K562 (cell line): ENCODE results near the gene LAMA5. TPM values are rescaled to one million over a fixed set of nuclear protein-coding genes. Genes with fewer than 3 reads are reported as not detected.

Experiments used
- microRNA-seq: library from miRNA; unstranded; fragments of <30 nt; microRNA quantifications from one replicate; pipeline ENCODE4, GENCODE V29; 2018; ENCODE audit warnings: borderline microRNAs expressed
- polyA plus RNA-seq, 8 experiments: library from polyadenylated mRNA; depleted of rRNA in 4 of 8; stranded (reverse) in 5 of 8; unstranded in 3 of 8; fragments of >200 nt; fragmentation: Nextera tagmentation in 2 of 8; fragmentation: Illumina TruSeq in 1 of 8; extraction: Ambion mirVana in 2 of 8; extraction: Trizol in 1 of 8; gene quantifications; 2 replicates each; pipeline versions ENCODE4 v1.2.1 to v1.2.3, GENCODE V29; 2011 to 2014; ENCODE audit warnings: inconsistent platforms in 1 of 8, missing spikeins in 1 of 8
- total RNA-seq, 7 experiments: library from RNA; depleted of rRNA in 6 of 7; stranded (reverse); fragments of >200 nt in 6 of 7; fragmentation: Illumina TruSeq in 2 of 7; extraction: Trizol in 2 of 7; gene quantifications; 2 replicates each; pipeline versions ENCODE4 v1.2.1 to v1.2.3, GENCODE V29; 2011 to 2021; ENCODE audit warnings: low replicate concordance in 1 of 7

LAMA5 gene
- total and polyA plus RNA-seq, 9 of the 15 experiments (the other 6 are each of a cell fraction or from before 2014, with no cell fraction given), result 0.31 to 101 (median 7.8) TPM

Small RNA genes within 50 kb of the gene (microRNA-seq; reads per million reads assigned to microRNA genes)
- gene MIR4758, result 0.36 reads per million

Other genes starting within 250 kb of the LAMA5 start
Only the 7 nearest of the 11 such genes appear.
- not detected in 2 replicates for gene HRH3, start 147.0 kb downstream of the LAMA5 start, total RNA-seq (2014; rRNA removed)
- gene HRH3, start 147.0 kb downstream of the LAMA5 start, total RNA-seq (2014; rRNA removed; fragmentation: Illumina TruSeq; extraction: Trizol), result not detected in 2 replicates
- gene HRH3, start 147.0 kb downstream of the LAMA5 start, total RNA-seq (2015; rRNA removed; fragmentation: Illumina TruSeq; extraction: Trizol), result not detected in 2 replicates
- gene HRH3, start 147.0 kb downstream of the LAMA5 start, total RNA-seq (2021), result not detected in 2 replicates
- not detected in 2 replicates for gene HRH3, start 147.0 kb downstream of the LAMA5 start, polyA plus RNA-seq (2011; rRNA removed)
- gene HRH3, start 147.0 kb downstream of the LAMA5 start, polyA plus RNA-seq (2014; fragmentation: Illumina TruSeq; extraction: Trizol), result not detected in 2 replicates
- gene HRH3, start 147.0 kb downstream of the LAMA5 start, polyA plus RNA-seq (2014; fragmentation: Nextera tagmentation; extraction: Ambion mirVana), result not detected
- gene HRH3, start 147.0 kb downstream of the LAMA5 start, polyA plus RNA-seq (2014; rRNA removed), result not detected in 2 replicates
- 14.4 and 18.2 TPM in 2 replicates for gene OSBPL2, start 128.8 kb downstream of the LAMA5 start, total RNA-seq (2014; rRNA removed)
- gene OSBPL2, start 128.8 kb downstream of the LAMA5 start, total RNA-seq (2014; rRNA removed; fragmentation: Illumina TruSeq; extraction: Trizol), result 14.0 and 16.1 TPM in 2 replicates
- 13.0 and 14.1 TPM in 2 replicates for gene OSBPL2, start 128.8 kb downstream of the LAMA5 start, total RNA-seq (2015; rRNA removed; fragmentation: Illumina TruSeq; extraction: Trizol)
- 23.0 and 25.6 TPM in 2 replicates for gene OSBPL2, start 128.8 kb downstream of the LAMA5 start, total RNA-seq (2021)
- 11.2 and 18.0 TPM in 2 replicates for gene OSBPL2, start 128.8 kb downstream of the LAMA5 start, polyA plus RNA-seq (2011; rRNA removed)
- gene OSBPL2, start 128.8 kb downstream of the LAMA5 start, polyA plus RNA-seq (2014; fragmentation: Illumina TruSeq; extraction: Trizol), result 19.9 and 21.1 TPM in 2 replicates
- gene OSBPL2, start 128.8 kb downstream of the LAMA5 start, polyA plus RNA-seq (2014; fragmentation: Nextera tagmentation; extraction: Ambion mirVana), result 1 to 10 TPM; 2.5 to 3.5 TPM
- 15.2 and 16.9 TPM in 2 replicates for gene OSBPL2, start 128.8 kb downstream of the LAMA5 start, polyA plus RNA-seq (2014; rRNA removed)
- 223 and 261 TPM in 2 replicates for gene ADRM1, start 64.3 kb downstream of the LAMA5 start, total RNA-seq (2014; rRNA removed)
- 22.5 and 32.1 TPM in 2 replicates for gene ADRM1, start 64.3 kb downstream of the LAMA5 start, total RNA-seq (2014; rRNA removed; fragmentation: Illumina TruSeq; extraction: Trizol)
- gene ADRM1, start 64.3 kb downstream of the LAMA5 start, total RNA-seq (2015; rRNA removed; fragmentation: Illumina TruSeq; extraction: Trizol), result 125 and 136 TPM in 2 replicates
- 159 and 160 TPM in 2 replicates for gene ADRM1, start 64.3 kb downstream of the LAMA5 start, total RNA-seq (2021)
- gene ADRM1, start 64.3 kb downstream of the LAMA5 start, polyA plus RNA-seq (2011; rRNA removed), result 57.6 and 67.4 TPM in 2 replicates
- gene ADRM1, start 64.3 kb downstream of the LAMA5 start, polyA plus RNA-seq (2014; fragmentation: Illumina TruSeq; extraction: Trizol), result 49.3 and 107 TPM in 2 replicates
- 10 to 100 TPM in 1 of 2 experiments, 1 to 10 TPM in 1; 5.0 to 21.6 TPM for gene ADRM1, start 64.3 kb downstream of the LAMA5 start, polyA plus RNA-seq (2014; fragmentation: Nextera tagmentation; extraction: Ambion mirVana)
- gene ADRM1, start 64.3 kb downstream of the LAMA5 start, polyA plus RNA-seq (2014; rRNA removed), result 192 and 201 TPM in 2 replicates
- gene RPS21, start 19.8 kb upstream of the LAMA5 start, total RNA-seq (2014; rRNA removed), result 1,801 and 2,504 TPM in 2 replicates
- gene RPS21, start 19.8 kb upstream of the LAMA5 start, total RNA-seq (2014; rRNA removed; fragmentation: Illumina TruSeq; extraction: Trizol), result 1,196 and 1,380 TPM in 2 replicates
- 1,567 and 1,716 TPM in 2 replicates for gene RPS21, start 19.8 kb upstream of the LAMA5 start, total RNA-seq (2015; rRNA removed; fragmentation: Illumina TruSeq; extraction: Trizol)
- gene RPS21, start 19.8 kb upstream of the LAMA5 start, total RNA-seq (2021), result 3,091 and 3,491 TPM in 2 replicates
- gene RPS21, start 19.8 kb upstream of the LAMA5 start, polyA plus RNA-seq (2011; rRNA removed), result 5,647 and 7,256 TPM in 2 replicates
- gene RPS21, start 19.8 kb upstream of the LAMA5 start, polyA plus RNA-seq (2014; fragmentation: Illumina TruSeq; extraction: Trizol), result 1,908 and 2,386 TPM in 2 replicates
- gene RPS21, start 19.8 kb upstream of the LAMA5 start, polyA plus RNA-seq (2014; fragmentation: Nextera tagmentation; extraction: Ambion mirVana), result 1,000 to 10,000 TPM; 3,588 to 3,968 TPM
- gene RPS21, start 19.8 kb upstream of the LAMA5 start, polyA plus RNA-seq (2014; rRNA removed), result 3,958 and 4,439 TPM in 2 replicates
- gene CABLES2, start 40.0 kb upstream of the LAMA5 start, total RNA-seq (2014; rRNA removed), result 1.2 and 2.0 TPM in 2 replicates
- gene CABLES2, start 40.0 kb upstream of the LAMA5 start, total RNA-seq (2014; rRNA removed; fragmentation: Illumina TruSeq; extraction: Trizol), result 0.93 and 1.3 TPM in 2 replicates
- 1.4 and 1.6 TPM in 2 replicates for gene CABLES2, start 40.0 kb upstream of the LAMA5 start, total RNA-seq (2015; rRNA removed; fragmentation: Illumina TruSeq; extraction: Trizol)
- 3.7 and 4.2 TPM in 2 replicates for gene CABLES2, start 40.0 kb upstream of the LAMA5 start, total RNA-seq (2021)
- gene CABLES2, start 40.0 kb upstream of the LAMA5 start, polyA plus RNA-seq (2011; rRNA removed), result 2.2 and 2.5 TPM in 2 replicates
- gene CABLES2, start 40.0 kb upstream of the LAMA5 start, polyA plus RNA-seq (2014; fragmentation: Illumina TruSeq; extraction: Trizol), result 2.7 and 3.2 TPM in 2 replicates
- gene CABLES2, start 40.0 kb upstream of the LAMA5 start, polyA plus RNA-seq (2014; fragmentation: Nextera tagmentation; extraction: Ambion mirVana), result under 1 TPM; 0.46 to 0.72 TPM
- 2.1 and 2.2 TPM in 2 replicates for gene CABLES2, start 40.0 kb upstream of the LAMA5 start, polyA plus RNA-seq (2014; rRNA removed)
- not detected in 2 replicates for gene RBBP8NL, start 60.2 kb upstream of the LAMA5 start, total RNA-seq (2014; rRNA removed)
- gene RBBP8NL, start 60.2 kb upstream of the LAMA5 start, total RNA-seq (2014; rRNA removed; fragmentation: Illumina TruSeq; extraction: Trizol), result not detected in 2 replicates
- not detected in 2 replicates for gene RBBP8NL, start 60.2 kb upstream of the LAMA5 start, total RNA-seq (2015; rRNA removed; fragmentation: Illumina TruSeq; extraction: Trizol)
- gene RBBP8NL, start 60.2 kb upstream of the LAMA5 start, total RNA-seq (2021), result not detected in 2 replicates
- gene RBBP8NL, start 60.2 kb upstream of the LAMA5 start, polyA plus RNA-seq (2011; rRNA removed), result not detected in 2 replicates
- not detected in 2 replicates for gene RBBP8NL, start 60.2 kb upstream of the LAMA5 start, polyA plus RNA-seq (2014; fragmentation: Illumina TruSeq; extraction: Trizol)
- gene RBBP8NL, start 60.2 kb upstream of the LAMA5 start, polyA plus RNA-seq (2014; fragmentation: Nextera tagmentation; extraction: Ambion mirVana), result not detected
- not detected in 2 replicates for gene RBBP8NL, start 60.2 kb upstream of the LAMA5 start, polyA plus RNA-seq (2014; rRNA removed)
- 0.18 and 0.45 TPM in 2 replicates for gene GATA5, start 108.7 kb upstream of the LAMA5 start, total RNA-seq (2014; rRNA removed)
- gene GATA5, start 108.7 kb upstream of the LAMA5 start, total RNA-seq (2014; rRNA removed; fragmentation: Illumina TruSeq; extraction: Trizol), result 0.06 TPM in 1 of 2 replicates, not detected in the other
- gene GATA5, start 108.7 kb upstream of the LAMA5 start, total RNA-seq (2015; rRNA removed; fragmentation: Illumina TruSeq; extraction: Trizol), result 0.08 and 0.22 TPM in 2 replicates
- 0.49 TPM in 2 replicates for gene GATA5, start 108.7 kb upstream of the LAMA5 start, total RNA-seq (2021)
- gene GATA5, start 108.7 kb upstream of the LAMA5 start, polyA plus RNA-seq (2011; rRNA removed), result 0.57 and 0.68 TPM in 2 replicates
- 0.09 and 0.11 TPM in 2 replicates for gene GATA5, start 108.7 kb upstream of the LAMA5 start, polyA plus RNA-seq (2014; fragmentation: Illumina TruSeq; extraction: Trizol)
- not detected for gene GATA5, start 108.7 kb upstream of the LAMA5 start, polyA plus RNA-seq (2014; fragmentation: Nextera tagmentation; extraction: Ambion mirVana)
- gene GATA5, start 108.7 kb upstream of the LAMA5 start, polyA plus RNA-seq (2014; rRNA removed), result 0.16 and 0.34 TPM in 2 replicates